Activated CD4-positive, alpha-beta memory T cell treated with anti-CD3 and anti-CD28 coated beads for 36 hours (primary cell): ENCODE results near the gene CUX1. TPM values are rescaled to one million over a fixed set of nuclear protein-coding genes. Genes with fewer than 3 reads are reported as not detected.
A peak's percentile ranks its signal among the peaks of the same experiment; 100 is the strongest.
"Not testable (repeated sequence)": the region's sequence is repeated elsewhere in the genome, so short reads cannot be mapped to it uniquely, and the experiment has no call there.

Experiments
- CTCF ChIA-PET: fragments of 350-600 bp; sonication (Branson Sonifier 250); formaldehyde crosslinking; loops from one replicate; lab custom pipeline; 2021; ENCODE audit warnings: antibody characterized with exemption, inconsistent platforms; lab: Charles Lee
- POLR2A ChIA-PET: fragments of 350-600 bp; sonication (Branson Sonifier 250); formaldehyde crosslinking; loops from one replicate; lab custom pipeline; 2021; ENCODE audit warnings: antibody characterized with exemption; lab: Charles Lee
- DNase-seq: peaks from one replicate; pipeline ENCODE4 v3.0.0-alpha.2; 2020
- H3K27ac Mint-ChIP-seq: one replicate; pipeline ENCODE4 v1.8.0; 2021; ENCODE audit warnings: mixed read lengths
- H3K27me3 Mint-ChIP-seq: one replicate; pipeline ENCODE4 v1.8.0; 2021; ENCODE audit warnings: mixed read lengths
- H3K36me3 Mint-ChIP-seq: one replicate; pipeline ENCODE4 v1.8.0; 2021; ENCODE audit warnings: mixed read lengths
- H3K4me1 Mint-ChIP-seq: one replicate; pipeline ENCODE4 v1.8.0; 2021; ENCODE audit warnings: low read depth, mixed read lengths
- H3K4me3 Mint-ChIP-seq: one replicate; pipeline ENCODE4 v1.8.0; 2021; ENCODE audit warnings: mild to moderate bottlenecking, mixed read lengths
- H3K9me3 Mint-ChIP-seq: one replicate; pipeline ENCODE4 v1.8.0; 2021; ENCODE audit warnings: mixed read lengths
- intact Hi-C: fragments of 100-400 bp; cut with micrococcal nuclease; formaldehyde crosslinking; loops from one replicate; pipeline ENCODE4 v1.15.1; 2023
- total RNA-seq, 2 experiments: library from RNA; stranded (reverse); gene quantifications; one replicate each; pipeline ENCODE4 v1.2.3, GENCODE V29; 2021

CUX1 gene
- total RNA-seq, 2 experiments from 2014 or later, result 25.1 TPM

DNA sequence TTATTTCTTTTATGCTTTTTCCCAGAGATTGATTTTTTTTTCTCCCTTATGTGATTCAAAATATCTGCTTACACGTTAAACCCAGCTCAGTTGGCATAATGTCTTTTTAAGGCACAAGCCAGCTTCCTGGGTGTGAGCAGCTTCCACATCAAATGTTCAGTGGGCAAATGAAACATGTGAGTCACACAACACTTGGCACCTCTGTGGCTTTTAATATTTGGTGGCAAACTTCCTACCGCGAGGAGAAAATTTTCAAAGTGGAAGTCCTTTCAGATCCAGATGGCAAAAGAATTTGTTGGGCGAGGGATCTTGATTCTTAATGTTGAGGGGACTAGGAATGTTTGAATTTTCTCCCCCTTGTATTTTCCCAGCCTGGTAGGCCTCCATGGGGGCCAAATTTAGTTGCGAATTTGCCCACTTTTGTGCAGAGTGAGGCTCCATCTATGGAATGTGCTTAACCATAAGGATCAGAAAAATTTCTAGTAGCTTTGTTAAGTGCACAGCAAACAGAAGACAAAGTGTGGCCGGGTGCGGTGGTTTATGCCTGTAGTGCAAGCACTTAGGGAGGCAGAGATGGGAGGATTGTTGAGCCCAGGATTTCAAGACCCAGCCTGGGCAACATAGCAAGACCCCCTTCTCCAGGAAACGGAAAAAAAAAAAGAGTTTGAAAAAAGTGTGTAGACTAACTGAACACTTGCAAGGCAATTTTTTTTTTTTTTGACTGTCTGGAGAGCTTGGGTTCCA, 31.0 kb downstream of the CUX1 start:
- Mint-ChIP-seq H3K27ac (no peak overlapping the region), H3K4me1 (peaks cover 5% of the 10 kb centered on the region), H3K4me3 (no peak overlapping the region), H3K36me3 (peaks cover 9% of the 10 kb centered on the region), H3K27me3 (no peaks in the 10 kb centered on the region), H3K9me3 (peaks cover 18% of the 10 kb centered on the region)
- ChIA-PET CTCF (interaction anchor here (1.4 to 2.9 kb wide), 2 partner anchors 8 to 9 kb away, joined by 3 to 9 read pairs; no protein-coding TSS in a partner anchor), POLR2A (no interaction called here)
- DNase-seq, result no peak
- intact Hi-C loops, result no loop called here

DNA sequence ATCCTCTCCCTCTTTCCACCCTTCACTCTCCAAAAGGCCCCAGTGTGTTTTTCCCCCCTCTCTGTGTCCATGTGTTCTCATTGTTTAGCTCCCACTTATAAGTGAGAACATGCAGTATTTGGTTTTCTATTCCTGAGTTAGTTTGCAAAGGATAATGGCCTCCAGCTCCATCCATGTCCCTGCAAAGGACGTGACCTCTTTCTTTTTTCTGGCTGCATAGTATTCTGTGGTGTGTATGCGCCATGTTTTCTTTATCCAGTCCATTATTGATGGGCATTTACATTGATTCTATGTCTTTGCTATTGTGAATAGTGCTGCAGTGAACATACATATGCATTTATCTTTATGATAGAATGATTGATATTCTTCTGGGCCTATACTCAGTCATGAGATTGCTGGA, 31.9 kb downstream of the CUX1 start:
- H3K4me3 Mint-ChIP-seq, H3K27me3 Mint-ChIP-seq, H3K27ac Mint-ChIP-seq, CTCF ChIA-PET, DNase-seq, POLR2A ChIA-PET, H3K36me3 Mint-ChIP-seq, intact Hi-C loops, H3K4me1 Mint-ChIP-seq: not testable (repeated sequence)
- H3K9me3 Mint-ChIP-seq, result peaks cover 18% of the 10 kb centered on the region

GRCh38 chr7:101852364-101852763, 34.9 kb downstream of the CUX1 start:
- H3K4me1 Mint-ChIP-seq, result peaks cover 31% of the 10 kb centered on the region
- CTCF ChIA-PET, H3K9me3 Mint-ChIP-seq, intact Hi-C loops, H3K36me3 Mint-ChIP-seq, H3K4me3 Mint-ChIP-seq, DNase-seq, H3K27ac Mint-ChIP-seq, H3K27me3 Mint-ChIP-seq: not testable (repeated sequence)
- POLR2A ChIA-PET, result interaction anchor here (0.5 kb wide), 1 partner anchor 97 kb away, joined by 4 read pairs; no protein-coding TSS in a partner anchor

- no peak overlapping the region for H3K27ac Mint-ChIP-seq
- H3K36me3 Mint-ChIP-seq, result peaks cover 2% of the 10 kb centered on the region
- no peak for DNase-seq
- CTCF ChIA-PET, result no interaction called here
- peaks cover 32% of the 10 kb centered on the region for H3K4me1 Mint-ChIP-seq
- H3K4me3 Mint-ChIP-seq, result no peak overlapping the region
- POLR2A ChIA-PET, result no interaction called here
- H3K27me3 Mint-ChIP-seq, result no peaks in the 10 kb centered on the region
- intact Hi-C loops, result no loop called here
- no peaks in the 10 kb centered on the region for H3K9me3 Mint-ChIP-seq
Observed at GRCh38 chr7:101853684-101854083, 36.3 kb downstream of the CUX1 start.

DNA sequence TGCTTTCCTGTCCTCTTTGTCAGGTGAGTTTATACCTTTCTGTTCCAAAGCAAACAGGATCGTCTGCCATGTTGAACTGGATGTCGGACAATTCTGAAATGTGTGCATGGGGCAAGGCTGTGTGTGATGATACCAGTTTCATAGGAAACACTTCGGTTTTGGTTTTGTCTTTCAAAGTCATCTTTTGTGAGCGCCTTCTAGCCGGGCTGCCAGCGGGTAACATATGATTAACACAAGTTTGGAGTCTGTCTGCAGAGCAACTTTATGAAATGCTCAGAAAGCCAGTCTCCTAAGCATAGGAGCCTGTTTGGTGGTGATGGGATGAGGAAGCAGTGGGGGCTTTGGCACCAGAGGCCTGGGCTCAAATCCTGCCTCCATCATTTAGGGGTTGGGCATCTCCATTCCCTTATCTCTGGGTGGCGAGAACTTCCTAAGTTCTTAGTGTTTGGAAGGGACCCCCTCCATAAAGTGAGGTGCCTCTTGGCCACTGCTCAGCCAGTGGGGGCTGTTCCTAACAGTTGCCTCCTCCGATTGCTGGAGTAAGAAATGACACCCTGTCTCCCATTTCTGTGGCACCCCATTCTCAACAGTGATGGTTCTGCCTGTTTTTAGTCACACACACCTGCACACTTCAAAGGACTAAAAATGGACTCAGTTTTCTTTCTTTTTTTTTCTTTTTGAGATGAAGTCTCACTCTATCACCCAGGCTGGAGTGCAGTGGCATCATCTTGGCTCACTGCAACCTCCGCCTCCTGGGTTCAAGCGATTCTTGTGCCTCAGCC, 36.8 kb downstream of the CUX1 start:
- Mint-ChIP-seq H3K27ac (no peak overlapping the region), H3K36me3 (peaks cover 2% of the 10 kb centered on the region), H3K4me3 (no peak overlapping the region), H3K4me1 (peaks cover 32% of the 10 kb centered on the region), H3K27me3 (no peaks in the 10 kb centered on the region), H3K9me3 (no peaks in the 10 kb centered on the region)
- CTCF ChIA-PET, result no interaction called here
- POLR2A ChIA-PET, result no interaction called here
- peak; percentile 13 for DNase-seq
- intact Hi-C loops, result no loop called here

- intact Hi-C loops, result loop anchor here (1.0 kb wide), 1 partner anchor 41 kb away; no protein-coding TSS in a partner anchor
- no peaks in the 10 kb centered on the region for H3K27me3 Mint-ChIP-seq
- ChIA-PET CTCF (interaction anchor here (0.9 to 1.6 kb wide), 9 partner anchors 9 to 113 kb away, joined by 3 to 9 read pairs (median 3); no protein-coding TSS in a partner anchor), POLR2A (interaction anchor here (0.7 to 2.0 kb wide), 3 partner anchors 39 to 600 kb away, joined by 3 to 7 read pairs (median 4); partner anchors contain the start of genes CUX1 and PRKRIP1)
- no peaks in the 10 kb centered on the region for H3K9me3 Mint-ChIP-seq
- peaks cover 32% of the 10 kb centered on the region for H3K4me1 Mint-ChIP-seq
- peak overlapping the region; percentile 80 for H3K4me3 Mint-ChIP-seq
- DNase-seq, result peak; percentile 90
- peak overlapping the region; percentile 93 for H3K27ac Mint-ChIP-seq
- no peaks in the 10 kb centered on the region for H3K36me3 Mint-ChIP-seq
Observed at GRCh38 chr7:101856473-101857357, 39.3 kb downstream of the CUX1 start.

DNA sequence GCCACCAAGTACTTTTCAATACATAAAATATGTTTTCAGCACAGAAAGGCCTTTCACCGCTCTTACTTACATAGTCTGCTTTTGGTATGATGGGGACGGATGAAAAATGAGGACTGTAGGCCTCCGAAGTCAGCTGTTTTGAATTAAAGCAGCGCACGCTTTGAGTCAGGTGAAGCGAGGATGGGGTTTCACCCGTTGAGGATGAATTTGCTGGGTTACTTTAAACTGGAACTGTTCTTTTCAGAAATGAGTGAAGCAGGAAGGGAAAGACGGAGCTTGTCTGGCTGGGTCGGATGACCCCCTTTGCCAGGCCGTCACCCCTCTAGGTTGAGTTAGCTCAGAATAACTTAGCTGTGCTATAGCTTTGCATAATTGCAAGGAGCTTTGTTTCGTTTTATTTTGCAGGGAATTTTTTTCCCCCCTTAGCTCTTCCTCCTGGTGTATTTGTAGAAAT, 40.0 kb downstream of the CUX1 start:
- intact Hi-C loops, result no loop called here
- ChIA-PET CTCF (interaction anchor here (0.9 to 1.6 kb wide), 6 partner anchors 9 to 114 kb away, joined by 3 to 5 read pairs (median 4); no protein-coding TSS in a partner anchor), POLR2A (interaction anchor here (0.9 to 2.0 kb wide), 2 partner anchors 40 to 539 kb away, joined by 4 to 7 read pairs; partner anchors contain the start of genes CUX1 and PRKRIP1)
- H3K27ac Mint-ChIP-seq, result peak overlapping the region; percentile 93
- H3K36me3 Mint-ChIP-seq, result no peaks in the 10 kb centered on the region
- H3K4me3 Mint-ChIP-seq, result peak overlapping the region; percentile 80
- no peaks in the 10 kb centered on the region for H3K27me3 Mint-ChIP-seq
- H3K4me1 Mint-ChIP-seq, result peaks cover 32% of the 10 kb centered on the region
- peak; percentile 50 for DNase-seq
- no peaks in the 10 kb centered on the region for H3K9me3 Mint-ChIP-seq

GRCh38 chr7:101858437-101859385, 41.3 kb downstream of the CUX1 start:
- CTCF ChIA-PET, result interaction anchor here (0.8 kb wide), 1 partner anchor 84 kb away, joined by 3 read pairs; no protein-coding TSS in a partner anchor
- intact Hi-C loops, result no loop called here
- no peaks in the 10 kb centered on the region for H3K36me3 Mint-ChIP-seq
- H3K4me1 Mint-ChIP-seq, result peaks cover 32% of the 10 kb centered on the region
- no peak for DNase-seq
- no peak overlapping the region for H3K4me3 Mint-ChIP-seq
- H3K27me3 Mint-ChIP-seq, result no peaks in the 10 kb centered on the region
- H3K27ac Mint-ChIP-seq, result no peak overlapping the region
- no peaks in the 10 kb centered on the region for H3K9me3 Mint-ChIP-seq
- POLR2A ChIA-PET, result interaction anchor here (0.5 kb wide), 1 partner anchor 78 kb away, joined by 8 read pairs; no protein-coding TSS in a partner anchor

DNA sequence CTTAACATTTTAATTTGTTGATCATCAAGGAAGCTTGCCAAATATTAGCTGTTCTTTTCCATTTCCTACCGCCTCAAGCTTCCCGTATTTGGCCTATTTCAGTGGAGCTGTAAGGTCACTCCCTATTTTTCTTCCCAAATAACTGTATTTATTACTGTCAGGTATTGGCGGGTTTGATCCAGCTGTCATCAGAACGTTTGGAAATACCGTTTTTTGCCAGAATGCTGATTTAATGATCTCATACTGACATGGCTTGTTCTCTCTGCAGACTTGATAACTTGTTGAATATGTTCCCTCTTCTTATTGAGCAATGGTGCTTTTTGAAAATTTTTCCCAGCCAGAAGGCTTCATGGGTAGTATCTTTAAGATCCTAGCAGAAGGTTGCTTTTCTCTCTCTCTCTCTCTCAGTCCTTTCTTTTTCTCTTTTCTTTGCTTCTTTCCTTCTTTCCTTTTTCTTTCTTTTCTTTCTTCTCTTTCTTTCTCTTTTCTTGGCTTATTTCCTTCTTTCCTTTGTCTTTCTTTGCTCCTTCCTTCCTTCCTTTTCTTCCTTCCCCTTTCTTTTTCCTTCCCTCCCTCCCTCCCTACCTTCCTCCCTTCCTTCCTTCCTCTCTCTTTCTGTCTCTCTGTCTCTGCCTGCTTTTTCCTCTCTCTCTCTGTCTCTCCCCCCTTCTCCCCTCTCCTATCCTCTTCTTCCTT, 42.1 kb downstream of the CUX1 start:
- DNase-seq, result no peak
- no peaks in the 10 kb centered on the region for H3K27me3 Mint-ChIP-seq
- H3K36me3 Mint-ChIP-seq, result no peaks in the 10 kb centered on the region
- ChIA-PET CTCF (interaction anchor here (0.8 kb wide), 1 partner anchor 83 kb away, joined by 3 read pairs; no protein-coding TSS in a partner anchor), POLR2A (no interaction called here)
- intact Hi-C loops, result no loop called here
- no peak overlapping the region for H3K27ac Mint-ChIP-seq
- peaks cover 25% of the 10 kb centered on the region for H3K4me1 Mint-ChIP-seq
- H3K4me3 Mint-ChIP-seq, result no peak overlapping the region
- H3K9me3 Mint-ChIP-seq, result no peaks in the 10 kb centered on the region
